Activated CD4-positive, alpha-beta memory T cell treated with anti-CD3 and anti-CD28 coated beads, Interleukin-2, amount 10 ng/mL, durations not matched to agents 7 days and 5 days (primary cell): ENCODE results near the gene GLE1. TPM values are rescaled to one million over a fixed set of nuclear protein-coding genes. Genes with fewer than 3 reads are reported as not detected.

ENCODE experiments used
- CTCF ChIA-PET: fragments of 350-600 bp; sonication (Branson Sonifier 250); formaldehyde crosslinking; loops from one replicate; lab custom pipeline; 2021; ENCODE audit warnings: antibody characterized with exemption, inconsistent platforms; lab: Charles Lee
- POLR2A ChIA-PET: fragments of 350-600 bp; sonication (Branson Sonifier 250); formaldehyde crosslinking; loops from one replicate; lab custom pipeline; 2021; ENCODE audit warnings: antibody characterized with exemption; lab: Charles Lee
- DNase-seq: peaks from one replicate; pipeline ENCODE4 v3.0.0-alpha.2; 2020
- H3K27ac Mint-ChIP-seq: one replicate; pipeline ENCODE4 v1.8.0; 2021; ENCODE audit warnings: mild to moderate bottlenecking, mixed read lengths
- H3K27me3 Mint-ChIP-seq: one replicate; pipeline ENCODE4 v1.8.0; 2021; ENCODE audit warnings: mixed read lengths
- H3K36me3 Mint-ChIP-seq: one replicate; pipeline ENCODE4 v1.8.0; 2021; ENCODE audit warnings: low read depth, mixed read lengths
- H3K4me1 Mint-ChIP-seq: one replicate; pipeline ENCODE4 v1.8.0; 2021; ENCODE audit warnings: mixed read lengths
- H3K4me3 Mint-ChIP-seq: one replicate; pipeline ENCODE4 v1.8.0; 2021; ENCODE audit warnings: mild to moderate bottlenecking, mixed read lengths
- H3K9me3 Mint-ChIP-seq: one replicate; pipeline ENCODE4 v1.8.0; 2021; ENCODE audit warnings: mixed read lengths
- total RNA-seq, 2 experiments: library from RNA; stranded (reverse); gene quantifications; one replicate each; pipeline ENCODE4 v1.2.3, GENCODE V29; 2021

The GLE1 gene, protein sequence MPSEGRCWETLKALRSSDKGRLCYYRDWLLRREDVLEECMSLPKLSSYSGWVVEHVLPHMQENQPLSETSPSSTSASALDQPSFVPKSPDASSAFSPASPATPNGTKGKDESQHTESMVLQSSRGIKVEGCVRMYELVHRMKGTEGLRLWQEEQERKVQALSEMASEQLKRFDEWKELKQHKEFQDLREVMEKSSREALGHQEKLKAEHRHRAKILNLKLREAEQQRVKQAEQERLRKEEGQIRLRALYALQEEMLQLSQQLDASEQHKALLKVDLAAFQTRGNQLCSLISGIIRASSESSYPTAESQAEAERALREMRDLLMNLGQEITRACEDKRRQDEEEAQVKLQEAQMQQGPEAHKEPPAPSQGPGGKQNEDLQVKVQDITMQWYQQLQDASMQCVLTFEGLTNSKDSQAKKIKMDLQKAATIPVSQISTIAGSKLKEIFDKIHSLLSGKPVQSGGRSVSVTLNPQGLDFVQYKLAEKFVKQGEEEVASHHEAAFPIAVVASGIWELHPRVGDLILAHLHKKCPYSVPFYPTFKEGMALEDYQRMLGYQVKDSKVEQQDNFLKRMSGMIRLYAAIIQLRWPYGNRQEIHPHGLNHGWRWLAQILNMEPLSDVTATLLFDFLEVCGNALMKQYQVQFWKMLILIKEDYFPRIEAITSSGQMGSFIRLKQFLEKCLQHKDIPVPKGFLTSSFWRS
- total RNA-seq, result 10 to 100 TPM; 50.3 to 50.7 TPM

DNA sequence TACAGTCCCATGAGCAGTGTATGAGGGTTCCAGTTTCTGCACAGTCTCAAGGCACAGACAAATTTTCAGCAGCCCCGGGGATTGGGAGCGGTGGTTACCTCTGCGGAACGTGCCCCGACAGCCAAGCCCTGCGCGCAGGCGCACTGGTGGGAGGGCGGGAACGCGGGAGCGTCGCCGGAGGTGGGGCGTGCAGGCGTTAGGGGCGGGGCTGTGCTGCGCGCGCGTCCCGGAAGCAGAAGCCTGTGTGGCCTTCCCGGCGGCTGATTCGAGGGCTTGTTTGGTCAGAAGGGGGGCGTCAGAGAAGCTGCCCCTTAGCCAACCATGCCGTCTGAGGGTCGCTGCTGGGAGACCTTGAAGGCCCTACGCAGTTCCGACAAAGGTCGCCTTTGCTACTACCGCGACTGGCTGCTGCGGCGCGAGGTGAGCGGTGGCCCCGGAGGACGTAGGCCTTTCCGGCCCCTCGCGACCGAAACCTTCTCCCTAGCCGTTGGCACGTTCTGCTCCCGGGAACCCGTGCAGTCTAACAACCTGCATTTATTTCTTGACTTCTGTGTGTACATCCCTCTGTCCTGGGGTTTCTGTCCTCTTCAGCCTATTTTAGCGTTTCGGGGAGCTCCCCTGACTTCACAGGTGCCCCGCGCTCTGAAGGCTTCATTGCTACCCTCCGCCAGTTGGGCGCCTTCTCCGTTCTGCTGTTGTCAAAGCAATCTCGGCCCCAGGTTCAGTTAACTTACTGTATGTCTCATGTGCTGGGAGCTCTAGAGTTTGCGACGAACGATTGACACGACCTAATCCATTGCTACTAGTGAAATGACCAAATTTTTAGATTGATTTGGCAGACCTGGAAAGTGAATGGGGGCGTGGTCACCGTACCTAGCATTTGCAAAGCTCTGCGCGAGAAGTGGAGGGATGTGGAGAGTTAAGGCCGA is at the start of gene GLE1:
GLE1 (plus strand) TSS at position 235 of the 929 bp plus-strand sequence; CDS start at position 322, 87 bp downstream.
- CTCF ChIA-PET, result interaction anchor here (0.8 to 1.4 kb wide), 4 partner anchors 46 to 313 kb away, joined by 3 to 5 read pairs (median 4); partner anchors contain the start of genes ENDOG and PKN3
- Mint-ChIP-seq H3K9me3 (no peaks in the 10 kb centered on the region), H3K4me1 (peaks cover 33% of the 10 kb centered on the region), H3K36me3 (peaks cover 34% of the 10 kb centered on the region), H3K4me3 (peak within 1 kb of the TSS; percentile 99), H3K27ac (peak within 1 kb of the TSS; percentile 95), H3K27me3 (no peaks in the 10 kb centered on the region)
- POLR2A ChIA-PET, result interaction anchor here (0.6 to 3.9 kb wide), 16 partner anchors 9 to 229 kb away, joined by 3 to 89 read pairs (median 4); partner anchors contain the start of genes GOLGA2, SPTAN1, SWI5 and URM1
- peak; percentile 96 for DNase-seq

DNA sequence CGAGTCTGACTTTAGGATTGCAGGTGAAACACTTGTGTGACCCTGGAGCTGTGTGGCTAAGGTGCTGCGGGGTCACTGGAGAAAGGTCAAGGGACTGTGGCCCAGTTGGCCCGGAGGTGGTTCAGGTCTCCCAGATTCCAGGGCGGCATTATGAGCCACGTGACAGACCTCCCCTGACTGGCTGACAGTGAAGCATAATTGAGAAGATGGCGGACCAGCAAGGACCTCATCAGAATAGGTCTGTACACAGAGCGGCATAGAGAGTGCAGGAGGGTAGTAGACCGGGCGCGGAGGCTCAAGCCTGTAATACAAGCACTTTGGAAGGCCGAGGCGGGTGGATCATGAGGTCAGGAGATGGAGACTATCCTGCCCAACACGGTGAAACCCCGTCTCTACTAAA is 49.5 kb upstream of the GLE1 start:
- H3K4me1 Mint-ChIP-seq, result peaks cover 26% of the 10 kb centered on the region
- H3K27ac Mint-ChIP-seq, result no peak overlapping the region
- peak overlapping the region; percentile 40 for H3K4me3 Mint-ChIP-seq
- H3K36me3 Mint-ChIP-seq, result peaks cover 12% of the 10 kb centered on the region
- no peaks in the 10 kb centered on the region for H3K9me3 Mint-ChIP-seq
- no peak for DNase-seq
- ChIA-PET POLR2A (interaction anchor here (0.9 to 1.3 kb wide), 3 partner anchors 84 to 235 kb away, joined by 3 to 4 read pairs (median 3); partner anchors contain the start of gene URM1), CTCF (interaction anchor here (0.6 to 1.3 kb wide), 4 partner anchors 16 to 1326 kb away, joined by 3 to 4 read pairs (median 4); no protein-coding TSS in a partner anchor)
- peaks cover 7% of the 10 kb centered on the region for H3K27me3 Mint-ChIP-seq

DNA sequence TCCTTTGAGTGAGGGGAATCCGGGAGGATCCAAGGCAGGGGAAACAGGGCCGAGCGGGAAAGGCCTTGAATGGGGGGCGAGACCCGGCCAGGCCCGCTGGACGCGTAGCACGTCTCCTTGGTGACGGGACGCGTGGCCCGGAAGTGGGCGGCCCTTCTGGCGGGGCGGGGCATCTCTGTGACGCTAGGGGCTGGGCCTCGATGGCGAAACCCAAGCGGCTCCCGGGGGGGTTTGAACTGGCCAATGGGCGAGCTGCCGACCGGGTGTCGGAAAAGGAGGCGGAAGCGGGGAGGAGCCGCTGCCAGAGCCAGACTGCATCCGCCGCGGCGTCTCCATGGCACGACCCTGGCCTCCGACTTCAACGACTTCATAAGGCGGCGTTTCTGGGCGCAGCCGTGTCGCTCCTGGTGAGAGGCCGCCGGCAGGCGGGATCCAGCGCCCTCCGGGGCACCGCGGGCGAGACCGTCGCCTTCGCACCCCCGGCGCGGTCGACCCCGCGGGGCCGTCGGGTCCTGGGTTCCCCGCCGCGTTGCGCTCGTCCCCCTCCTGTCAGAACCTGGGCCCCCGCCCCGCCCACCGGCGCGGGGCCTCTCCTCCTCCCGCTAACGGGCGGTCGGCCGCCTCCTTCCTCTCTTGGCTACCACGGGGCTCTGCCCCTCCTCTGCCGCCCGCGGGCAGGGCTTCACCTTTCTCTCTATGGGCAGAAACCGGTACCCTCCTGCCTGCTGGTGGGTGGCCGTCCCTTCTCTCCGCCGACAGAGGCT is 48.5 kb upstream of the GLE1 start, which contains the start of gene ODF2:
ODF2 (plus strand) TSS at position 158 of the 764 bp plus-strand sequence; CDS start at position 244, 86 bp downstream.
- CTCF ChIA-PET, result interaction anchor here (0.6 to 1.3 kb wide), 4 partner anchors 17 to 1325 kb away, joined by 4 read pairs; no protein-coding TSS in a partner anchor
- Mint-ChIP-seq H3K4me1 (peaks cover 26% of the 10 kb centered on the region), H3K4me3 (peak within 1 kb of the TSS; percentile 92), H3K9me3 (no peaks in the 10 kb centered on the region), H3K36me3 (peaks cover 22% of the 10 kb centered on the region), H3K27ac (peak within 1 kb of the TSS; percentile 92), H3K27me3 (peaks cover 7% of the 10 kb centered on the region)
- POLR2A ChIA-PET, result interaction anchor here (0.5 to 1.3 kb wide), 5 partner anchors 10 to 270 kb away, joined by 3 to 4 read pairs (median 3); no protein-coding TSS in a partner anchor
- DNase-seq, result peak; percentile 99

DNA sequence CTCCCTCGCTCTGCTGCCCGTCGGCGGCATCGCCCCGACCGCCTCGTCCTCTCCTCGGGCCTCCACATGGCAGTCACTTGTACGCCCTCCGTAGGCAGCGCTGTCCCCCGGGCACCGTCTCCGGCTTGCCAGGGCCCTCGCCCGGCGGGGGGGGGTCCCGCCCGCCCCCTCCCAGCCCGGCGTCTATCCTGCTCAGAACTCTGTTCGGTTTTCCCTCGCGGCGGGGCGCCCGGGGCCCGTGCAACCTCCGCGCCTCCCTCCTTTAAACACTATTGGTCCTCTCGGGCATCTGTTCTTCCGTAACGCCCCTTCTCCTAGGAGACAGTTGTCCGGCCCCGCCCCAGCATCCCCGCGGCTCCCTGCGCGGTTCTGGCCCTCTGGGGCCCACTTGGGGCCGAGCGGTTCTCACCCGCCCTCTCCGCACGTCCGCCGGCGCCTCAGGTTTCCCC is 47.9 kb upstream of the GLE1 start:
- DNase-seq, result peak; percentile 77
- Mint-ChIP-seq H3K27me3 (peaks cover 6% of the 10 kb centered on the region), H3K9me3 (no peaks in the 10 kb centered on the region), H3K36me3 (peaks cover 26% of the 10 kb centered on the region), H3K4me3 (peak overlapping the region; percentile 92), H3K4me1 (peaks cover 26% of the 10 kb centered on the region), H3K27ac (peak overlapping the region; percentile 92)
- ChIA-PET POLR2A (interaction anchor here (1.0 kb wide), 1 partner anchor 9 kb away, joined by 3 read pairs; no protein-coding TSS in a partner anchor), CTCF (interaction anchor here (1.0 to 1.2 kb wide), 2 partner anchors 37 to 116 kb away, joined by 3 read pairs; no protein-coding TSS in a partner anchor)

DNA sequence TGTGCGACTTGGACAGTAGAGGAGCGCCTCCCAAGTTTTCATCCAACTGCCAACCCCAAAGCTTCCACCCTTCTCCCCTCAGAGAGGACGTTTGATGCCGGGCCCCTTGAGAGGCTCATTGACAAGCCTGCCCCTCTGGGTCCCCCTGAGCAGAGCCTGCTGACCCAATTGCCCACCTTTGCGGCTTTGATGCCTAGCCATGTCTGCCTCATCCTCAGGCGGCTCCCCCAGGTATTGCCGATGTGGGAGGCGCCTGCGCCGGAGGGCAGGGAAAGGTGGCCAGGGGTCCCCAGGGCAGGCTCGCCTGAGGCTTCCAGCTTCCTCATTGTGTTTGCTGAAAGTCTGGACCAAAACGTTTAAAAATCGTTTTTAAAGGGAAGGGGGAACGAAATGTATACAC is 47.3 kb upstream of the GLE1 start:
- ChIA-PET POLR2A (interaction anchor here (0.8 to 1.0 kb wide), 4 partner anchors 8 to 95 kb away, joined by 3 to 6 read pairs (median 4); partner anchors contain the start of genes GLE1 and SPTAN1), CTCF (interaction anchor here (1.0 to 1.2 kb wide), 2 partner anchors 37 to 116 kb away, joined by 3 read pairs; no protein-coding TSS in a partner anchor)
- Mint-ChIP-seq H3K9me3 (no peaks in the 10 kb centered on the region), H3K4me1 (peaks cover 26% of the 10 kb centered on the region), H3K4me3 (peak overlapping the region; percentile 92), H3K27ac (peak overlapping the region; percentile 92), H3K36me3 (peaks cover 29% of the 10 kb centered on the region), H3K27me3 (peaks cover under 1% of the 10 kb centered on the region)
- no peak for DNase-seq

DNA sequence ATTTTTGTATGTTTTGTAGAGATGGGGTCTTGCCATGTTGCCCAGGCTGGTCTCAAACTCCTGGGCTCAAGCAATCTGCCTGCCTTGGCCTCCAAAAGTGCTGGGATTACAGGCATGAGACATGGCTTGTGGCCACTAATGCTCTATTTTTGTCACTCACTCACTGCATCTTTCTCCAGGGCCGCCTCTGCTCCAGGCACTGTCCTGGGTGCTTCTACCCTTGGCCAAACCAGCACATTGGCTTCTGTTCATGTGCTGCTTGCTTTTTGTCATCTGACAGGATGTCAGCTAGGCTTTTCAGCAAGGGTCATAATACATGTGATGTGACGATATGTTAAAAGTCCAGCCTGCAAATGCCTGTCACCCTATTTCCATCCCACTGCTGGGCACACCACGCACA is 45.5 kb upstream of the GLE1 start:
- POLR2A ChIA-PET, result interaction anchor here (0.8 kb wide), 1 partner anchor 10 kb away, joined by 3 read pairs; no protein-coding TSS in a partner anchor
- H3K27ac Mint-ChIP-seq, result no peak overlapping the region
- CTCF ChIA-PET, result interaction anchor here (0.6 to 0.7 kb wide), 2 partner anchors 18 to 204 kb away, joined by 3 to 4 read pairs; no protein-coding TSS in a partner anchor
- no peak for DNase-seq
- no peaks in the 10 kb centered on the region for H3K9me3 Mint-ChIP-seq
- H3K27me3 Mint-ChIP-seq, result no peaks in the 10 kb centered on the region
- H3K4me3 Mint-ChIP-seq, result no peak overlapping the region
- peaks cover 26% of the 10 kb centered on the region for H3K4me1 Mint-ChIP-seq
- peaks cover 40% of the 10 kb centered on the region for H3K36me3 Mint-ChIP-seq

DNA sequence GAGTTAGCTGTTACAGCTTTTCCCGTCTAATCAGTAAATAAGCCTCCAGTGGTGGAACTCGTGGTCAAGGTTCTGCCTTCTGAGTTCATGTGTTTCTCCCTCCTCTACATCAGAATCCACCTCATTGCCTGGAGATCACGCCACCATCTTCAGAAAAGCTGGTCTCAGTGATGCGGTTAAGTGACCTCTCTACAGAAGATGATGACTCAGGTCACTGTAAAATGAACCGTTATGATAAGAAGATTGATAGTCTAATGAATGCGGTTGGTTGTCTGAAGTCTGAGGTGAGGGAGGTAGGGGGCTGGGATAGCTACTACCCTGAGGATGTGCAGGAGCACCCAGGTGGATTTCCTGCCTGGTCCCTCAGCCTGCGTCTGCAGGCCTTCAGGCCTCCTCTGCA is 35.4 kb upstream of the GLE1 start:
- H3K36me3 Mint-ChIP-seq, result peaks cover 35% of the 10 kb centered on the region
- H3K4me3 Mint-ChIP-seq, result no peak overlapping the region
- H3K4me1 Mint-ChIP-seq, result no peaks in the 10 kb centered on the region
- no peaks in the 10 kb centered on the region for H3K27me3 Mint-ChIP-seq
- DNase-seq, result no peak
- POLR2A ChIA-PET, result interaction anchor here (1.1 kb wide), 1 partner anchor 10 kb away, joined by 3 read pairs; no protein-coding TSS in a partner anchor
- CTCF ChIA-PET, result interaction anchor here (0.5 to 1.6 kb wide), 3 partner anchors 30 to 349 kb away, joined by 3 to 6 read pairs (median 3); partner anchors contain the start of gene ENDOG
- H3K27ac Mint-ChIP-seq, result no peak overlapping the region
- H3K9me3 Mint-ChIP-seq, result no peaks in the 10 kb centered on the region

DNA sequence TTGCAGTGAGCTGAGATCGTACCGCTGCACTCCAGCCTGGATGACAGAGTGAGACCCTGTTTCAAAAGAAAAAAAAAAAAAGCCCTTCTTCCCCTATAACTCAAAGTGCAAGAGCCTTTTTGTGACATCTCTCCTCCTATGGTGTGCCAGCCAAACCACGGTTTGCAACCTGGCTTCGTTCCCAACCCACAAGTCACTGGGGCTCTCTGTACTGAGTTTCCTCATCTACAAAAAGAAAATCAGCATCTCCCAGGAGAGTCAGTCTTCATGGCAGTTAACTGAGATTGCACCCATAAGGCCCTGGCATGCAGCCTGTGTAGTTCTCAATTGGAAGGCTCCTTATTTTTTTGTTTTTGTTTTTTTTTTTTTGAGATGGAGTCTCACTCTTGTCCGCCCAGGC is 34.0 kb upstream of the GLE1 start:
- Mint-ChIP-seq H3K27ac (no peak overlapping the region), H3K27me3 (no peaks in the 10 kb centered on the region), H3K36me3 (peaks cover 42% of the 10 kb centered on the region), H3K4me3 (no peak overlapping the region), H3K4me1 (no peaks in the 10 kb centered on the region), H3K9me3 (no peaks in the 10 kb centered on the region)
- CTCF ChIA-PET, result no interaction called here
- POLR2A ChIA-PET, result no interaction called here
- DNase-seq, result no peak

DNA sequence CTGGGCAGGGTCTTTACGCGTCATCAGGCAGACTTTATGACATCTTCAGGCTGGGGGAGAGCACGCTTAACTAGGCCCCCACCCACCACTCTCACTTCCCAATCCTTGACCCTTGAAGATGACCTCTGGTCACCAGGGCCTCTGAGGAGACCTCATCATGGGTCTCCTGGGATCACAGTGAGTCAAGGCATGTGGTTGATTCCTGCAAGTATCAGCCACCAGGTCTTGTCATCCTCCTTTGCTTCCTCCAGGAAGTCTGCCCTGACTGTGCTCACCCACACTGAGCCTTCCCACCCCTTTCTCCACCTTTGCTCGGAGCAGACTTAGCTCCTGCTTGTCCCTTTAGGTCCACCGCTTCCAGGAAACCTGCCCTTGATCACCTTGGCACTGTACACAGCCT is 31.4 kb upstream of the GLE1 start:
- no peak overlapping the region for H3K4me3 Mint-ChIP-seq
- H3K27me3 Mint-ChIP-seq, result no peaks in the 10 kb centered on the region
- no peak for DNase-seq
- peaks cover 42% of the 10 kb centered on the region for H3K36me3 Mint-ChIP-seq
- ChIA-PET POLR2A (no interaction called here), CTCF (no interaction called here)
- no peaks in the 10 kb centered on the region for H3K4me1 Mint-ChIP-seq
- H3K9me3 Mint-ChIP-seq, result no peaks in the 10 kb centered on the region
- H3K27ac Mint-ChIP-seq, result no peak overlapping the region

DNA sequence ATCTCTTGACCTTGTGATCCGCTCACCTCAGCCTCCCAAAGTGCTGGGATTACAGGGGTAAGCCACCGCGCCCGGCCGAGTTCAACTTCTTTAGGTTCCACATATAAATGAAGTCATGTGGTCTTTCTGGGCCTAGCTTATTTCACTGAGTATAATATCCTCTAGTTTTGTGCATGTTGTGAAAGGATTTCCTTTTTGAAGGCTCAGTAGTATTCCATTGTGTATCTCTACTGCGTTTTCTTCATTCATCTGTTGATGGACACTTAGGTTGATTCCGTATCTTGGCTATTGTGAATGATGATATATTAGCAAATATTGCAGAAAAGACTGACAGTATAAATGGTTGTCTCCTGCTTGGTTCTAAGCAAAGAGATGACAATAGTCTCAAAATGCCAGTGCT is 28.7 kb upstream of the GLE1 start:
- CTCF ChIA-PET, result no interaction called here
- POLR2A ChIA-PET, result no interaction called here
- H3K27ac Mint-ChIP-seq, result no peak overlapping the region

DNA sequence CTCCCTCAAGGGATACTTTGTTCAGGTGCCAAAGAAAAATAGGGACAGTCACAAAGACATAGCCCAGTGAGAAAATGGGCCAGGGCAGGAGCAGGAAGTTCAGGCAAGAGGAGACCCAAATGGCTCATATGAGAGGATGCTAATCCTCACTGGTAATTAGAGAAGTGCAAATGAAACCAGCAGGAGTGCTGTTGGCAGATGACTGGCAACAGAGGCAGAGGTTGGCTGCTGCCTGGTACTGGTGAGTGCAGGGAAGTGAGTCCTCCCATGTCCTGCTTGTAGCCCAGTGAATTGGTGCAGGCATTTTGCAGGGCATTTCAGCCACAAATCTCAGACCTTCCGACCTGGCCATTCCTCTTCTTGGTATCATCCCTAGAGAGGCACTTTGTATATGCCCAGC is 25.3 kb upstream of the GLE1 start:
- DNase-seq, result no peak
- H3K27me3 Mint-ChIP-seq, result no peaks in the 10 kb centered on the region
- peaks cover 53% of the 10 kb centered on the region for H3K36me3 Mint-ChIP-seq
- H3K4me1 Mint-ChIP-seq, result no peaks in the 10 kb centered on the region
- no peak overlapping the region for H3K4me3 Mint-ChIP-seq
- H3K27ac Mint-ChIP-seq, result no peak overlapping the region
- CTCF ChIA-PET, result no interaction called here
- H3K9me3 Mint-ChIP-seq, result no peaks in the 10 kb centered on the region
- POLR2A ChIA-PET, result interaction anchor here (1.0 kb wide), 1 partner anchor 22 kb away, joined by 3 read pairs; no protein-coding TSS in a partner anchor

More for the DNA sequence above, 28.7 kb upstream of the GLE1 start:
- H3K9me3 Mint-ChIP-seq, result no peaks in the 10 kb centered on the region
- H3K4me1 Mint-ChIP-seq, result no peaks in the 10 kb centered on the region
- H3K27me3 Mint-ChIP-seq, result no peaks in the 10 kb centered on the region
- no peak for DNase-seq
- peaks cover 50% of the 10 kb centered on the region for H3K36me3 Mint-ChIP-seq
- H3K4me3 Mint-ChIP-seq, result no peak overlapping the region
